Stimulated activated naive CD4-positive, alpha-beta T cell (primary cell): ENCODE data around the gene PALM.
"Not testable (repeated sequence)": the region's sequence is repeated elsewhere in the genome, so short reads cannot be mapped to it uniquely, and the experiment has no call there.

Experiments used
- DNase-seq, 6 experiments: peaks; one replicate each; lab custom pipeline; 2025; lab: John Stamatoyannopoulos, UW

PALM gene

GRCh38 chr19:708154-709143 lies at the start of gene PALM:
Gene PALM (plus strand): TSS chr19:708935. CDS start chr19:709147, 212 bp downstream.
- DNase-seq = no peak

- DNase-seq = no peak
Observed at GRCh38 chr19:660793-661426, 47.8 kb upstream of the PALM start.

GRCh38 chr19:661427-662196 lies 47.1 kb upstream of the PALM start:
- DNase-seq = peak; percentile 47 to 72 (median 58)

GRCh38 chr19:662207-662961 lies 46.4 kb upstream of the PALM start:
- peak; percentile 46 to 71 (median 60) for DNase-seq

- DNase-seq = peak; percentile 81 to 96 (median 91)
Observed at GRCh38 chr19:662962-663681, 45.6 kb upstream of the PALM start, which contains the start of gene RNF126. Gene RNF126 (minus strand): TSS chr19:663214. CDS start chr19:663121, 93 bp downstream.

GRCh38 chr19:663682-664117 lies 45.0 kb upstream of the PALM start:
- no peak for DNase-seq

GRCh38 chr19:664913-665443 lies 43.8 kb upstream of the PALM start:
- peak; percentile 52 to 83 (median 76) for DNase-seq

GRCh38 chr19:666985-667573 lies 41.7 kb upstream of the PALM start:
- DNase-seq = not testable (repeated sequence)

- not testable (repeated sequence) for DNase-seq
Observed at GRCh38 chr19:668675-669434, 39.9 kb upstream of the PALM start.

GRCh38 chr19:670609-671075 lies 38.1 kb upstream of the PALM start:
- DNase-seq = no peak

- DNase-seq = no peak
Observed at GRCh38 chr19:674282-675151, 34.2 kb upstream of the PALM start.

GRCh38 chr19:676007-676338 lies 32.8 kb upstream of the PALM start:
- DNase-seq = no peak

GRCh38 chr19:676339-677105 lies 32.2 kb upstream of the PALM start, which contains the start of gene FSTL3:
Gene FSTL3 (plus strand): TSS chr19:676392. CDS start chr19:676424, 32 bp downstream.
- DNase-seq = no peak

- no peak for DNase-seq
Observed at GRCh38 chr19:677201-677600, 31.5 kb upstream of the PALM start.

- no peak for DNase-seq
Observed at GRCh38 chr19:677601-678436, 30.9 kb upstream of the PALM start.

- DNase-seq = no peak
Observed at GRCh38 chr19:678791-679388, 29.8 kb upstream of the PALM start.
